ENCODE results near the gene MECP2.

DNA sequence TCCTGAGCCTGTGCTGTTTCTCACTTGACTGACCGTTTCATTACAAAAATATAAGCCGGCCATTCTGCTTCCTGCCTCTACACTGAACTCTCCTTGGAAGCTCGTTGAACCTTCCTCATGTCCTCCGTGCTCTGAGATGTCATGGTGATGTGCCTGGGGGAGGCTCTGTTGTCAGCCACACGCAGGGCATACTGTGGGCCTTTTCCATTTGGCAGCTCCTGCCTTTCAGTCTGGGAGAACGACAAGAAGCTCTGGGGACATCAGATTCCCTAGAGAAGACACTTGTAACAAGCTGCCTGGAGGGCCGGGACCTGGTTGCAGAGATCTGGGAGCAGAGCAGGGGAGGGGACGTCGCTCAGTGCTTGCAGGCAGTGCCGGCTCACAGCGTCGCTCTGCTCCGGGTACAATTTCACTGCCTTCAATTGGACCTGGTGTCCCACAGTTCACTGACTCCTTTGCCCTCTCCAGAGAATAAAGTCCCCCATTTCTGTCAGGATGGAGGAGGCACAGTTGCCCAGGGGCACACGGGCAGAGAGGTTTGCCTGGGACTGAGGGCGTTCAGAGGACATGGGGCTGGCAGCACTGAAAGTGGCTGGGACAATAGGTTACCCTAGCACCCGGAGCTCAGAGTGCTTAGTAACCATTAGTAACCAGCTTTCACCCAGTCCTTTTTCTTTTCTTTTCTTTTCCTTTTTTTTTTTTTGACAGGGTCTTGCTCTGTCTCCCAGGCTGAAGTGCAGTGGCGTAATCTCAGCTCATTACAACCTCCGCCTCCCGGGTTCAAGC, 19.1 kb upstream of the MECP2 start:
- no peak for TF ChIP-seq POLR2A (IDR thresholded peaks at IDR 0.05)
- TF ChIP-seq, protein P1, sequence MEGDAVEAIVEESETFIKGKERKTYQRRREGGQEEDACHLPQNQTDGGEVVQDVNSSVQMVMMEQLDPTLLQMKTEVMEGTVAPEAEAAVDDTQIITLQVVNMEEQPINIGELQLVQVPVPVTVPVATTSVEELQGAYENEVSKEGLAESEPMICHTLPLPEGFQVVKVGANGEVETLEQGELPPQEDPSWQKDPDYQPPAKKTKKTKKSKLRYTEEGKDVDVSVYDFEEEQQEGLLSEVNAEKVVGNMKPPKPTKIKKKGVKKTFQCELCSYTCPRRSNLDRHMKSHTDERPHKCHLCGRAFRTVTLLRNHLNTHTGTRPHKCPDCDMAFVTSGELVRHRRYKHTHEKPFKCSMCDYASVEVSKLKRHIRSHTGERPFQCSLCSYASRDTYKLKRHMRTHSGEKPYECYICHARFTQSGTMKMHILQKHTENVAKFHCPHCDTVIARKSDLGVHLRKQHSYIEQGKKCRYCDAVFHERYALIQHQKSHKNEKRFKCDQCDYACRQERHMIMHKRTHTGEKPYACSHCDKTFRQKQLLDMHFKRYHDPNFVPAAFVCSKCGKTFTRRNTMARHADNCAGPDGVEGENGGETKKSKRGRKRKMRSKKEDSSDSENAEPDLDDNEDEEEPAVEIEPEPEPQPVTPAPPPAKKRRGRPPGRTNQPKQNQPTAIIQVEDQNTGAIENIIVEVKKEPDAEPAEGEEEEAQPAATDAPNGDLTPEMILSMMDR (IDR thresholded peaks at IDR 0.05): no peak

Measured in breast epithelium (tissue), 3 donors.